Measurements from ENCODE around the gene FAF1.
"Not testable (repeated sequence)": the region's sequence is repeated elsewhere in the genome, so short reads cannot be mapped to it uniquely, and the experiment has no call there.

The FAF1 gene

DNA sequence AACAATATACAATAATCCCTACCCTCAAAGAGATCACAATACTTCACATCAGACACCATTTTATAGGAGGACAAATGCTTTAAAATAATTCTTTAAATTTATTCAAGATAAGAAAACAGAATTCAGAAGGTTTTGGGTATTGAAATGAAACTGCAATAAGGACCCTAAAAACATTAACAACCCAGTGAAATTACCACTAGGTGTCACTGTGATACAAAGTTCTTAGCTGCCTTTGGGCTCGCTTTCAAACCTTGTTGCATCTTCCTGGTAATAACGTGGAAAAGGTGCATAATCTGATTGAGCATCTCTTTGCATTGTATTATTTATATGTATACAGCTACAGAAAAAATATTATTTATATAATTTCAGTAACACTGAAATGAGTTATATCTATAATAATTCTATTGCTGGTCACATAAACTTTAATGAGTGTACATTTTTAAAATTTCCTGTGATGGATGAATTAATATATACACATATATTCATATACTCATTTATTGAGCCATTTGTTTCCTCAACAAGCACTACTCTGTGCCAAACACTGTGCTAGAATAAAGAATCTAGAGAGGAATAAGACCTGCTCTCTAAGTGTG, 185.2 kb downstream of the FAF1 start:
- DNase-seq (ENCODE audit: low spot score): peak; percentile 56

DNA sequence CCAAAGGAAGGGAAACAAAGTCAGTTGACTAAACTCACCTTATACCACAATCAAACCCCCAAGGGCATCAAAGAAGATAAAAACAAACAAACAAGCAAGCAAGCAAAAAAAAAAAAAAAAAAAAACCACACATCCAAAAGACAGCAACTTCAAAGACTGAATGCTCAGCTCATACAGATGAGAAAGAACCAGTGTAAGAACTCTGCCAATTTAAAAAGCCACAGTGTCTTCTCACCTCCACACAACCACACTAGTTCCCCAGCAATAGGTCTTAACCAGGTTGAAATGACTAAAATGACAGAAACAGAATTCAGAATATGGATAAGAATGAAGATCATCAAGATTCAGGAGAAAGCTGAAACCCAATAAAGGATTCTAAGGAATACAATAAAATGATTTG, 193.4 kb downstream of the FAF1 start:
- no peak for DNase-seq (ENCODE audit: low spot score)

DNA sequence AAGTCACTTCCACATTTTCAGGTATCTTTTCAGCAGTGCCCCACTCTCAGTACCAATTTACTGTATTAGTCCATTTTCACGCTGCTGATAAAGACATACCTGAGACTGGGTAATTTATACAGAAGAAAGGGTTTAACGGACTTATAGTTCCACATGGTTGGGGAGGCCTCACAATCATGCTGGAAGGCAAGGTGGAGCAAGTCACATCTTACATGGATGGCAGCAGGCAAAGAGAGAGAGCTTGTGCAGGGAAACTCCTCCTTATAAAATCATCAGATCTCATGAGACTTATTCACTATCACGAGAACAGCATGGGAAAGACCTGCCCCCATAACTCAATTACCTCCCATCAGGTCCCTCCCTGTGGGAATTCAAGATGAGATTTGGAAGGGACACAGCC, 203.5 kb downstream of the FAF1 start:
- not testable (repeated sequence) for DNase-seq (ENCODE audit: low spot score)

DNA sequence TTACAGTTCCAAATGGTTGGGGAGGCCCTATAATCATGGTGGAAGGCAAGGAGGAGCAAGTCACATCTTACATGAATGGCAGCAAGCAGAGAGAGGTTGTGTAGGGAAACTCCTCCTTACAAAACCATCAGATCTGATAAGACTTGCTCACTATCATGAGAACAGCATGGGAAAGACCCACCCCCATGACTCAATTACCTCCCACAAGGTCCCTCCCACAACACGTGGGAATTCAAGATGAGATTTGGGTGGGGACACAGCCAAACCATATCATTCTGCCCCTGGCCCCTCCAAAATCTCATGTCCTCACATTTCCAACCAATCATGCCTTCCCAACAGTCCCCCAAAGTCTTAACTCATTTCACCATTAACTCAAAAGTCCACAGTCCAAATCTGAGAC, 205.3 kb downstream of the FAF1 start:
- not testable (repeated sequence) for DNase-seq (ENCODE audit: low spot score)

DNA sequence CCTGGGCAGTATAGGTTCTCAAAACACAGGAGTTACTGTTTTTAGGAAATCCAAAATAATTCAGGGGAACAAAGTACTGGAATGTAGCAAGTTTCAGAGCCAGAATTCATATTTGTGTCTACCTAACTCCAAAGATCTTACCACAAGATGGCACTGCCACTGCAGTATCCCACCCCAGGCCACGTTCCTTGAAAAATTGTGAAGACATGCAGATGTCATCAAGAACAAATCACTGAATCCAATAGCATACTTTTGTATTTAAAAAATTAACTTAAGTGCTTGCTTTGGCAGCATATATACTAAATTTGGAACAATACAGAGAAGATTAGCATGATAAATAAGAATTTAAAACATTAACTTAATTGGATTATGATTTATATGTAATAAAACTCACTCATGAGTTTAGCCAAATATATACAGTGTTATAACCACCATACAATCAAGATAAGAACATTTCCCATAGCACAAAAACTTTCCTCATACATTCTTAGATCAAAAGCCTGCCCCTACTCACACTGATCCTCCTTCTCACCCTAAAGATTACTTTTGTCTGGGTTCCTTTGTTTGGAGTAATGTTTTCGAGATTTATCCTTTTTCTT, 209.9 kb downstream of the FAF1 start:
- peak; percentile 54 for DNase-seq (ENCODE audit: low spot score)

DNA sequence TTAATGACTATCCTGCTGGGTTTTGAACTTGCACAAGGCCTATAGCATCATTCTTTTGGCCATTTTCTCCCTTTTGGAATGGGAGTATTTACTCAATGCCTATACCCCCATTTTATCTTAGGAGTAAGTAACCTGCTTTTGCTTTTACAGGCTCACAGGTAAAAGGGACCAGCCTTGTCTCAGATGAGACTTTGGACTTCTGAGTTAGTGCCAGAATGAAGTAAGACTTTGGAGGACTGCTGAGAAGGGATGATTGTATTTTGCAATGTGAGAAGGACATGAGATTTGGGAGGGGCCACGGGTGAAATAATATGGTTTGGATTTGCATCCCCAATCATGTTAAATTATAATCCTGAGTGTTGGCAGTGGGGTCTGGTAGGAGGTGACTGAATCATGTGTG, 212.7 kb downstream of the FAF1 start:
- DNase-seq (ENCODE audit: low spot score): no peak

DNA sequence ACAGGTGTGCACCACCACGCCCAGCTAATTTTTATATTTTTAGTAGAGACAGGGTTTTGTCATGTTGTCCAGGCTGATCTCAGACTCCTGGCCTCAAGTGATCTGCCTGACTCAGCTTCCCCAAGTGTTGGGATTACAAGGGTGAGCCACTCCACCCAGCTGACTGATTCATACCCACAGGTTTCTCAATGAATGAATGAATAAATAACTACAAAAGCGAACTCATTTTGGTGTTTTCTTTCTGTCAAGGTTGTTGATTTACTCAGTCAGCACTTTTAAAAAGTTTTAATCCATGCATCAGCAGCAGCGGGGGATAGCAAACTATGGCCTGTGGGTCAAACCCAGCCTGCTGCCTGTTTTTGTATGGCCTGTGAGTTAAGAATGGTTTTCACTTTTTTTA, 217.5 kb downstream of the FAF1 start:
- DNase-seq (ENCODE audit: low spot score): no peak

DNA sequence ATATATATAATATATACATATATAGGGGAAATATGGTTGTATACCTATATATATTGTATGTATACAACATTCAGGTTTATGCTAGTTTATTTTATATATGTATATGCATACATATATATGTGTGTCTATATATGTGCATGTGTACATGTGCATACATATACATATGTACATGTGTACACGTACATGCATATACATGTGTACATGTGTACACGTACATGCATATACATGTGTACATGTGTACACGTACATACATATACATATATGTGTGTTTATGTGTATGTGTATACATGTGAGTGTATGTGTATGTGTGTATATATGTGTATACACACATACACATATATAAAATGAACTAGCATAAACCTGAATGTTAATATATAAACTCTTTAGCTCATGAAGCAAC, 220.9 kb downstream of the FAF1 start:
- no peak for DNase-seq (ENCODE audit: low spot score)

DNA sequence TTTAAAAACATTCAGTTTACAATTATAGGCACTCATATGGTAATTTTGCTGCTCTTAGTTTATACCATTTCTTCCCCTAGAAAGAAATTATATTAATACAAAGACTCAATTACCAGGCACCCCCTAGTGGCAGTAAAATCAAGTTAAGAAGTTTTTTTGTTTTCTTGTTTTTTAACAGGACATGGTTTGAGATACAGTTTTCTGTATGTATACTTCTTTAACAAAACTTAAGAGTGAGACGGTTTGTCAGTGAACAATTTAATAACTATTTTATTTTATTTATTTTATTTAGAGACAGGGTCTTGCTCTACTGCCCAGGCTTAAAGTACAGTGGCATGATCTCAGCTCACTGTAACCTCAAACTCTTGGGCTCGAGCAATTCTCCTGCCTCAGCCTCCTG, 224.6 kb downstream of the FAF1 start:
- DNase-seq (ENCODE audit: low spot score): peak; percentile 34

DNA sequence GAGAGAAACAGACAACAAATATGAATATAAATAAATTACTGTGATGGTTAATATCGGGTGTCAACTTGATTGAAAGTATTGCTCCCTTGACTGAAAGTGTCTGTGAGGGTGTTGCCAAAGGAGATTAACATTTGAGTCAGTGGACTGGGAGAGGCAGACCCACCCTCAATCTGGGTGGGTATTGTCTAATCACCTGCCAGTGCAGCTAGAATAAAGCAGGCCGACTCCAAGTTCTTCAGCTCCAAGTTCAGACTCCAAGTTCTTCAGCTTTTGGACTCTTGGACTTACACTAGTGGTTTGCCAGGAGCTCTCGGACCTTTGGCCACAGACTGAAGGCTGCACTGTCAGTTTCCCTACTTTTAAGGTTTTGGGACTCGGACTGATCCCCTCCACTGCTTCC, 232.5 kb downstream of the FAF1 start:
- DNase-seq (ENCODE audit: low spot score): not testable (repeated sequence)

DNA sequence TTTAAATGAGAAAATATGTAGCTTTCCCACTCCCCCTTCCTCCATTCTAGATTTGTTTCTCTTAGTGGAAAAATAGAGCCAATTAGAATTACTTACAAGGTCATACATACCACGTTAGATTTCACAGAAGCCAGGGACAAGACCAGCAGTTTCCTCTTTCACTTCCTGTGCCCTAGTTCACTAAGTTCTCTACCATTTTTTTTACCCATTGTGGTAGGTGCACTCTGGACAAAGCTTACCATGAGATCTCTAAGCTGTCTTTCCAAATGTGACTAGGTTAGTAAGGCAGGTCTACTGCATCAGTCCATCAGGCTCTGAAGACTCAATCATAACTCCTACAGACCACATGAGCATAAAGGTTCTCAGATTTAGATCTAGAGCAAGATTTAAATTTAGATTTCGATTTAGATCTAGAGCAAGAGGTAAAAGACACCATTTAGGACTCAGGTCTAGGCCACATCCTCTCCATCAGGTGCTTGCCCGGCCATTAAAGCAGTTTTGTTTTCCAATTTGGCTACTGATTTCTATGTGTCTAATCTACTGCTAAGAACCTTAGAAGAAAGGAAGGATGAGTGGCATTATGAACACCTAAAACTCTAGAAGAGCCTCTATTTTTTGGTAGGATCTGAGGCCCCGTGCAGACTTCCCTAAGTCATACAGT, 235.3 kb downstream of the FAF1 start:
- DNase-seq (ENCODE audit: low spot score): no peak

DNA sequence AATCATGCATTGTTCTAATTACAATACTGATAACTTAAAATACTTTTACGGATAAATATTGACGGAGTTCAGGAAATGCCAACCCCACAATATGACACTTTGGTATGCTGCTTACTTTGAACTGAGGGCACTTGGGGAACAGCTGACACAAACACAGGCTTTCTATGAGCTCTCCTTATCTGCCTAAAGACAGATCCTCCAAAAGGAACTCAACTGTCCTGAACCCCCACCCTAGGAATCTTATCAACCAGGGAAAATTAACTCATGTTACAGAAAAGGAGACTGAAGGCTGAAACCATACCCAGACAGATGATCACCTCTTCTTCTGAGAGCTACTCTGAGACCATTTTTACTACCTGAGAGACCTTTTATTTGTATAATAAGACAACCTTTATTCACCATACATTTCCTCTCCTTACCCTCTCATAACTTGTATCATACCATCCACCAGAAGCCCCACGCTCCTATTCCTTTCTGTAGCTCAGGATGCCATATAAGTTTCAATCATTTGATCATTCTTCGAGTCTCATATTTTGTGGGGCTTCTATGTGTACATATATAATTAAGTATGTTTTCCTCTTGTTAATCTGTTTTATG, 239.5 kb downstream of the FAF1 start:
- DNase-seq (ENCODE audit: low spot score): no peak

DNA sequence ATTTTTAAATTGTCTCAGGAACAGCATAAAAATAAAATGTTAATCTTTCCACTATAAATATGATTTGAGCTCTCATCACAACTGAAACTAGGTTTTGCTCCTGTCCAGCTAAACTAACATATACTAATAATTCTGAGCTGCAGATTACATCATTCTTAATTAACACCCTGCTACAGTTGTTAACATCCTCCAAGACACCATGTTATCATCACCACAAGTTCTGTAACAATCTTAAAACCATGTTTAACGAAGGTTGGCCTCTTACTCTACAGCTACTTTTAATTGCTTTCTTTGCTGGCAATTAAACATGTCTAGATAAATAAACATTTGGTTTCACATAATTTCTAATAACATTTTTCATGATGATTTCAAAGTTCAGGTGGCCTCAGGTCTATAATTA, 240.9 kb downstream of the FAF1 start:
- DNase-seq (ENCODE audit: low spot score): no peak

DNA sequence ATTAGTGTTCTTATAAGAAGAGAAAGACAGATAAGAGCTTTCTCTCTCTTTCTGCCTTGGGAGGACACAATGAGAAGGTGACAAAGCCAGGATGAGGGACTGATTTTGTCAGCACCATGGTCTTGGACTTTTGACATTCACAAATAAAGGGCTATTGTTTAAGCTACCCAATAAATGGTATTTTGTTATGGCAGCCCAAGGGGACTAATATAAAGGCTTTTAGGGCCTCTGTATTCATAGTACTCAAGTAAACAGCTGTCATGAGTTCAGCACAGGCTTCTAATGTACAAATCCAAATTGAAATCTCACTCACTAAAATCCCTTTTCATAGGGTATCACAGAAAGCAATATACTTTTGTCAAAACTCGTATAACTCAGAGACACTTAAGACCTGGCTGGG, 242.7 kb downstream of the FAF1 start:
- no peak for DNase-seq (ENCODE audit: low spot score)

DNA sequence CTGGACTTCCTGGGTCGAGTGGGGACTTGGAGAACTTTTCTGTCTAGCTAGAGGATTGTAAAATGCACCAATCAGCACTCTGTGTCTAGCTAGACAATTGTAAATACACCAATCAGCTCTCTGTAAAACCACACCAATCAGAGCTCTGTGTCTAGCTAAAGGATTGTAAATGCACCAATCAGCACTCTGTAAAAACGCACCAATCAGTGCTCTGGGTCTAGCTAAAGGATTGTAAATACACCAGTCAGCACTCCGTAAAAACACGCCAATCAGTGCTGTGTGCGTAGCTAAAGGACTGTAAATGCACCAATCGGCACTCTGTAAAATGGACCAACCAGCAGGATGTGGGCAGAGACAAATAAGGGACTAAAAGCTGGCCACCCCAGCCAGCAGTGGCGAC, 243.6 kb downstream of the FAF1 start:
- DNase-seq (ENCODE audit: low spot score): not testable (repeated sequence)

DNA sequence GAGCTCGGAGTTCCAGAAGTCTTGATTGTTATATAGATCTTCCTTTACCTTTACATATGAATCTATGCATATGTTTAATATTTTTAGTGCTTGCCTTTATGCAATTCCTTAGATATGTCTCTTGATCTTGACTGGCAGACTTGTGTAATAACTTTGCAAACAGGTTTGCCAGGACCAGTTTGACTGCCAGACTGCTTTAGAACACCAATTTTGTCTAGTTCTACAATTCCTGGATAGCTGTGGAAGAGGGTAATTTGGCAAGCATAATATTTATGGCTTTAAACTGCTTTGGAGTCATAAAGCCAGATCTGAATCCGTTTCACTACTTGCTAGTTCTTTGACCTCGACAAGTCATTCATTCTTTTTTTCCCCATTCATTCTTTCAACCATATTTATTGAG, 250.0 kb downstream of the FAF1 start:
- no peak for DNase-seq (ENCODE audit: low spot score)

DNA sequence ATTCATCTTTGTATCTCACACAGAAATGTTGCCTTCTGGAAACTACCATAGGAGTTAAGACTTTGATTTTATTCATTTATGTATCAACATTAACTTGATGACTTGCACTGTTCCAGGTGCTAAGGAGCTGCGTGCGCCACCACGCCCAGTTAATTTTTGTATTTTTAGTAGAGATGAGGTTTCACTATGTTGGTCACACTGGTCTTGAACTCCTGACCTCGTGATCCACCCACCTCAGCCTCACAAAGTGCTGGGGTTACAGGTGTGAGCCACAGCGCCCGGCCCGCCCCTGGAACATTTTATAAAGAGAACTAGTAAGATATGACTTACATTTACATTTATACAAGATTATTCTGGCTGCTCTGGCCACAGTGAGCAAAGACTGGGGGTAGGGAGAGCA, 252.2 kb downstream of the FAF1 start:
- no peak for DNase-seq (ENCODE audit: low spot score)

DNA sequence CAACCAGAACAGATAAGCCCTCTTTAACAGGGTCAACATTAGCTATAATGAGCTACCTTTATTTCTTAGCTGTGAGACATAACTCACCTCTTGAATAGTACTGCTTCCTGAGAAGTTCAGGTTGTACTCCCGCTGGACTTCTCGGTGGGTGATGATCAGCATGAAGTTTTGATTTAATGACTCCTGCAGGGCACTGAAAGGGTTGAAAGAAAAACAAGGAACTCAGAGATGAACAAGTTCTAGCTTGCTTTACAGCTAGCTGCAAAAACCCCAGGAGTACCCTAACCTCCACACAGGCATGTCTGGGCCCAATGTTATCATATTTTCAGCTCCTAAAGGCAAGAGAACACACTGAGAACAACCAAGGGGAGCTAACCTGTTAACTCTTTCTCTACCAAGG, 254.4 kb downstream of the FAF1 start:
- no peak for DNase-seq (ENCODE audit: low spot score)

DNA sequence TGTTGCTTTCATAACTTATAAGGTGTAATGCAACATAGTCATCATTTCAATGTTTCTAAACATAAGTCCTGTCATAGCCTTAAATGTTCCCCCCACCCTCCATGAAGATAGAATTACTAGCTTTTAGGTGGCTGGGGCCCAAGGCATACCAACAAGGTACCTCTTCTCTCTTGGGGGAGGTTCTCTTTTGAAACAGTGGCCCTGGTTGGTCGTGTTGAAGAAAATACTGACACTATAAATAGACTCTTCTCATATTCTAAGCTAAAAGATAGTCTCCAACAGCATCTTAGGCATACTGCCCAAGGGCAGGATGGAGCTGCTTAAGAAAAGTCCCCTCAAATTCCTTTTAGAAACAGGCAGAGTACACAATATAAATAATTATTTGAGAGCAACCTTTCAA, 255.0 kb downstream of the FAF1 start:
- DNase-seq (ENCODE audit: low spot score): no peak

DNA sequence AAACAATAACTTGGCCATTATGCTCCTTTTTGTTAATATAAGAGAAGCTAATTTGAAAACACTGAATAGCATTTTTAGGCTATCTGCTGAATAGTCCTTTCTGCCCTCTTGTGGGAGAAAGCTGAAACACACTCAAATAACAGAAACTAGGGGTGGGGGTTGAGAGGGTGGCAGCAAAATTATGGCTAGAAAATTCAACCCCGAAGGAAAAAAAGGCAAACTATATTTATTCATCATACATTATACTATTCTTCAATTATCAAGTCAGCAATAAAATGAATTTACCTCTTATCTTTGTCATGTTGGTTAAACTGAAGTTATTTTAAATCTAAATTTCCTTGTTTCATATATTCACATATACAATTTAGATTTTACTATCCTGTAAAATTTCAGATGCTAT, 255.9 kb downstream of the FAF1 start:
- peak; percentile 63 for DNase-seq (ENCODE audit: low spot score)

DNA sequence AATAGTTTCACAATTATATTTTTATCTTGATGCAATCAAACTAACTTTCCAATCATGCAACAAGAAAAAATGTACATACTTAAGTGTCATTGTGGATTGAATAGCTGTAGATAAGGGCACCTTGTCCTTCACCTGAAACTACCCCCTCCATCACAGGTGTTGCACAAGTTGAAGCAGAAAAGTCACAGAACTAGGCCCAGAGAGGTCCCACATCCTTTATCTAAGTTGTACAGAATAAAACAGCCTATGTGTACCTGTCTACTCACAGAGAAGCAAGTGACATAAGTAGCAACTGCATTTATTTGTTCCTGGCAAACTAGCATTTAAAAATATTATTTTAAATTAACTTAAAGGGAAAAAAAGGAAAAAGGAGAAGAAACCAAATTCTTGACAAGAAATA, 256.8 kb downstream of the FAF1 start:
- DNase-seq (ENCODE audit: low spot score): no peak

DNA sequence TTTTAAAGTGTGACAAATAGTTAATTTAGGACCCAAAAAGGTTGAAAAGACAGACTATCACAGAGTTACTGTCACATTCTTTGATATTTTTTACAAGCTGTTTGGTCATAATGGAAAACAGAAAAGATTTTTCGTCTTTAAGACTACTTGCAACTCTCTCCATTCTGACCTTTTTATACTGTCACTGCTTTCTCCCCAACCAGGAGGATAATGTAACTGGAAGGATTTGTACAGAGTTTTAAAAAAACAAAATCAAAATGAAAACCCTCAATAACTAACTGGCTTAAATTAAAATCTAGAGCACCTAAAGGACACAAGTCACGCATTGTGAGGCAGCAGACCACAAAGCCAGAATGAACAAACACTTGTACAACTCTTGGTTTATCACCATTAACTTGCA, 257.7 kb downstream of the FAF1 start:
- no peak for DNase-seq (ENCODE audit: low spot score)

DNA sequence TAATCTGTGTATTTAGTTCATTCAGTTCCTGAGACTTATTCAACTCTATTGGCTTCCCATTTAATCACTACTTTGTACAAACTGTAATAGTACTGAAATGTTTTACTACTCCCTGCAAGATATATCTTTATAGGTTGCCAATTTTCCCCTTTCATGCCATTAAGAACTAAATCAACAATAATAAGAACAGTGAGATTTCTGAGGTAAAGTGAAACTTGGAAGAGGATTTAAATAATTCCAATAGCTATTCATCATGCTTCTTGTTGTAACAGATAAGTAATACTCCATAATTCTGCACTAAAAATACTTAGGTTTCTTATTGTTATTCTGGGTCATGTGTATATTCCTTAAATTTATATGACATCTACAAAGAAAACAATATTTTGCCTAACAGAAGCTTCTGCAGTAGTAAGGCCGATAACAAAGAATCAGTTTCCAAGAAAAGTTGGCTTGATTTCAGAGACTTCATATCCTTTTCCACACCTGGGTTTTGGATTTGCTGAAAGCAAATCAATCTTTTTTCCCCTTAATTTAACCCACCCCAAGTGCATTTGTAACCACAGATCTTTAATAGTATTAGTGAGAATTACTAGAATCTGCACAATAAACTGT, 258.3 kb downstream of the FAF1 start:
- no peak for DNase-seq (ENCODE audit: low spot score)
